Kidney tubule cell (primary cell): Measurements from ENCODE around the gene SCYGR4.
"Not testable (repeated sequence)": the region's sequence is repeated elsewhere in the genome, so short reads cannot be mapped to it uniquely, and the experiment has no call there.

Experiments used
- DNase-seq: peaks from one replicate; pipeline ENCODE4 v3.0.0-alpha.2; 2018; ENCODE audit warnings: low spot score

Gene SCYGR4

DNA sequence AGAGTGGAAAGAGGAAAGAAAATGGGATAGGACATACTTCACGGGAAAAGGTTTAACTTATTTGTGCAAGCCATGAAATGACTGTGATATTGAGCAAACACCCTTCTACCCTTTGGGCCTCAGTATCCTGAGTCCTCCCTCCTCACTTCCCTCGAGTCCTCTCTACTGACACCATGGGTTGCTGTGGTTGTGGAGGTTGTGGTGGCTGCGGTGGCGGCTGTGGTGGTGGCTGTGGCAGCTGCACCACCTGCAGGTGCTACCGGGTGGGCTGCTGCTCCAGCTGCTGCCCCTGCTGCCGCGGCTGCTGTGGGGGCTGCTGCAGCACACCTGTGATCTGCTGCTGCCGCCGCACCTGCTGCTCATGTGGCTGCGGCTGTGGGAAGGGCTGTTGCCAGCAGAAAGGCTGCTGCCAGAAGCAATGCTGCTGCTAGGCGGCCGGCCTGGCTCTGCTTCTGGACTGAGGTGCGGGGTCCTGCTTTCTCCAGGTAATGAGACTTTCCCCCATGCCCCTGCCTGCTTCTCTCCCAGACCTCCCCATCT lies 49.4 kb downstream of the SCYGR4 start, which contains the start of gene SCYGR5:
SCYGR5 (plus strand) TSS at position 174 of the 540 bp plus-strand sequence; CDS start at position 174, 0 bp downstream.
- not testable (repeated sequence) for DNase-seq
